ENCODE data around the gene VWA8.

VWA8 gene

GRCh38 chr13:41550276-41550675 lies 410.6 kb downstream of the VWA8 start (continued):
- TF ChIP-seq ZNF354C (tag by site-specific recombination; IDR thresholded peaks at IDR 0.05; ENCODE audit: borderline replicate concordance, low read depth) (no peak), ZSCAN18 (tag by site-specific recombination; IDR thresholded peaks at IDR 0.05) (no peak), ZNF777 (tag by site-specific recombination; IDR thresholded peaks at IDR 0.05; ENCODE audit: borderline replicate concordance) (no peak), ZNF324 (tag by site-specific recombination; IDR thresholded peaks at IDR 0.05) (no peak), ZBTB17 (tag by site-specific recombination; IDR thresholded peaks at IDR 0.05) (no peak), ZNF148 (tag by site-specific recombination; IDR thresholded peaks at IDR 0.05; ENCODE audit: borderline replicate concordance) (no peak), ZNF433 (tag by site-specific recombination; IDR thresholded peaks at IDR 0.05; ENCODE audit: low read depth) (no peak), ZBTB1 (tag by site-specific recombination; IDR thresholded peaks at IDR 0.05) (no peak)

GRCh38 chr13:41549491-41549890 lies 411.4 kb downstream of the VWA8 start:
- POLR2A ChIA-PET: no interaction called here
- TF ChIP-seq ZNF354C (tag by site-specific recombination; IDR thresholded peaks at IDR 0.05; ENCODE audit: borderline replicate concordance, low read depth): no peak
- TF ChIP-seq GLIS1 (tag by site-specific recombination; IDR thresholded peaks at IDR 0.05): no peak
- TF ChIP-seq ZNF280C (tag by site-specific recombination; IDR thresholded peaks at IDR 0.05): no peak
- TF ChIP-seq ZNF548 (tag by site-specific recombination; IDR thresholded peaks at IDR 0.05): no peak
- no peak for TF ChIP-seq ZNF157 (tag by site-specific recombination; IDR thresholded peaks at IDR 0.05)
- no peak for TF ChIP-seq ZSCAN18 (tag by site-specific recombination; IDR thresholded peaks at IDR 0.05)
- TF ChIP-seq ZNF701 (tag by site-specific recombination; IDR thresholded peaks at IDR 0.05): no peak
- no peak for TF ChIP-seq EGR2 (tag by site-specific recombination; IDR thresholded peaks at IDR 0.05; ENCODE audit: low read depth)
- no peak for TF ChIP-seq ZSCAN30 (tag by site-specific recombination; IDR thresholded peaks at IDR 0.05)
- TF ChIP-seq ZBTB8A (tag by site-specific recombination; IDR thresholded peaks at IDR 0.05): no peak
- no peak for TF ChIP-seq PBX3 (CRISPR knock-in tag; IDR thresholded peaks at IDR 0.05)
- TF ChIP-seq GLI2 (tag by site-specific recombination; IDR thresholded peaks at IDR 0.05; ENCODE audit: borderline replicate concordance, low read depth): no peak
- no peak for TF ChIP-seq ZNF132 (tag by site-specific recombination; IDR thresholded peaks at IDR 0.05; ENCODE audit: borderline replicate concordance)
- no peak for TF ChIP-seq ZNF624 (tag by site-specific recombination; IDR thresholded peaks at IDR 0.05)
- no peak for TF ChIP-seq ZNF140 (tag by site-specific recombination; IDR thresholded peaks at IDR 0.05)

More at GRCh38 chr13:41549491-41549890, 411.4 kb downstream of the VWA8 start:
- CTCF ChIA-PET: no interaction called here
- no peaks in the 10 kb centered on the region for H3K9me3 ChIP-seq (ENCODE audit: control insufficient read depth, insufficient read depth, low read depth, low read length)
- H3K4me1 ChIP-seq (ENCODE audit: control insufficient read depth, insufficient read depth, low read length): no peaks in the 10 kb centered on the region
- no peak overlapping the region for H3K27ac ChIP-seq (ENCODE audit: extremely low read depth, low read depth, low read length)
- no peak overlapping the region for H3K4me3 ChIP-seq (ENCODE audit: low read depth, low read length)
- no peaks in the 10 kb centered on the region for H3K36me3 ChIP-seq (ENCODE audit: control insufficient read depth in 2 of 2, insufficient read depth in 1 of 2, low read length in 2 of 2)
